ENCODE results near the gene HCN3.
A peak's percentile ranks its signal among the peaks of the same experiment; 100 is the strongest.

HCN3 gene

GRCh38 chr1:155324717-155325602 lies 47.7 kb downstream of the HCN3 start:
- no peak for TF ChIP-seq GATA3 (IDR thresholded peaks at IDR 0.05; ENCODE audit: low read depth, low read length)
- TF ChIP-seq GATA2 (IDR thresholded peaks at IDR 0.05; ENCODE audit: low read depth, low read length), result 0 out of 2 replicates have a peak, but pooled peaks have one; percentile 8

- no peak for TF ChIP-seq GATA2 (IDR thresholded peaks at IDR 0.05; ENCODE audit: low read depth, low read length)
- no peak for TF ChIP-seq GATA3 (IDR thresholded peaks at IDR 0.05; ENCODE audit: low read depth, low read length)
These were observed 48.3 kb downstream of the HCN3 start for GRCh38 chr1:155325603-155325893.

- no peak for TF ChIP-seq GATA3 (IDR thresholded peaks at IDR 0.05; ENCODE audit: low read depth, low read length)
These were observed 48.8 kb downstream of the HCN3 start for GRCh38 chr1:155326020-155326526.

- no peak for TF ChIP-seq GATA3 (IDR thresholded peaks at IDR 0.05; ENCODE audit: low read depth, low read length)
- TF ChIP-seq GATA2 (IDR thresholded peaks at IDR 0.05; ENCODE audit: low read depth, low read length), result no peak
These were observed 49.4 kb downstream of the HCN3 start for GRCh38 chr1:155326631-155327037.

- TF ChIP-seq GATA2 (IDR thresholded peaks at IDR 0.05; ENCODE audit: low read depth, low read length) (no peak), GATA3 (IDR thresholded peaks at IDR 0.05; ENCODE audit: low read depth, low read length) (no peak)
These were observed 50.7 kb downstream of the HCN3 start for GRCh38 chr1:155327981-155328380.

- TF ChIP-seq GATA2 (IDR thresholded peaks at IDR 0.05; ENCODE audit: low read depth, low read length) (no peak), GATA3 (IDR thresholded peaks at IDR 0.05; ENCODE audit: low read depth, low read length) (no peak)
These were observed 52.8 kb downstream of the HCN3 start for GRCh38 chr1:155329980-155330598.

- TF ChIP-seq GATA3 (IDR thresholded peaks at IDR 0.05; ENCODE audit: low read depth, low read length), result no peak
- no peak for TF ChIP-seq GATA2 (IDR thresholded peaks at IDR 0.05; ENCODE audit: low read depth, low read length)
These were observed 57.7 kb downstream of the HCN3 start for GRCh38 chr1:155334962-155335361.

Measured in SH-SY5Y (cell line).